Mammary epithelial cell (primary cell): ENCODE measurements around the gene ADRM1.

Experiments used
- CTCF ChIP-seq, 2 donors: IDR thresholded peaks in 1 of 2; conservative IDR thresholded peaks in 1 of 2; 2 replicates each; pipeline ENCODE4 v1.5.1; 2011 to 2012; ENCODE audit warnings: inconsistent platforms in 2 of 2, low read length in 2 of 2, mild to moderate bottlenecking in 2 of 2, control low read depth in 1 of 2, low read depth in 1 of 2; ENCODE audit not compliant: insufficient read depth in 1 of 2; ENCODE audit errors: extremely low read depth in 1 of 2
- EZH2 ChIP-seq: IDR thresholded peaks from 2 replicates; pipeline ENCODE4 v1.6.1; 2012; ENCODE audit warnings: low read length, inconsistent platforms, borderline replicate concordance

- no peak for TF ChIP-seq CTCF (conservative IDR thresholded peaks at IDR 0.05 in 1 of 2, IDR thresholded peaks at IDR 0.05 in 1 of 2; ENCODE audit: extremely low read depth in 1 of 2, insufficient read depth in 1 of 2, low read depth in 1 of 2, low read length in 2 of 2)
- no peak for TF ChIP-seq EZH2
Measured at GRCh38 chr20:62309198-62309944, 6.6 kb downstream of the ADRM1 start.
